ENCODE measurements around the gene NHEJ1. TPM values are rescaled to one million over a fixed set of nuclear protein-coding genes. Genes with fewer than 3 reads are reported as not detected.

The NHEJ1 gene
- total and polyA plus RNA-seq, 2 of the 13 experiments (the other 11 are each of a cell fraction or from before 2014, with no cell fraction given), result 30.0 to 30.7 TPM

DNA sequence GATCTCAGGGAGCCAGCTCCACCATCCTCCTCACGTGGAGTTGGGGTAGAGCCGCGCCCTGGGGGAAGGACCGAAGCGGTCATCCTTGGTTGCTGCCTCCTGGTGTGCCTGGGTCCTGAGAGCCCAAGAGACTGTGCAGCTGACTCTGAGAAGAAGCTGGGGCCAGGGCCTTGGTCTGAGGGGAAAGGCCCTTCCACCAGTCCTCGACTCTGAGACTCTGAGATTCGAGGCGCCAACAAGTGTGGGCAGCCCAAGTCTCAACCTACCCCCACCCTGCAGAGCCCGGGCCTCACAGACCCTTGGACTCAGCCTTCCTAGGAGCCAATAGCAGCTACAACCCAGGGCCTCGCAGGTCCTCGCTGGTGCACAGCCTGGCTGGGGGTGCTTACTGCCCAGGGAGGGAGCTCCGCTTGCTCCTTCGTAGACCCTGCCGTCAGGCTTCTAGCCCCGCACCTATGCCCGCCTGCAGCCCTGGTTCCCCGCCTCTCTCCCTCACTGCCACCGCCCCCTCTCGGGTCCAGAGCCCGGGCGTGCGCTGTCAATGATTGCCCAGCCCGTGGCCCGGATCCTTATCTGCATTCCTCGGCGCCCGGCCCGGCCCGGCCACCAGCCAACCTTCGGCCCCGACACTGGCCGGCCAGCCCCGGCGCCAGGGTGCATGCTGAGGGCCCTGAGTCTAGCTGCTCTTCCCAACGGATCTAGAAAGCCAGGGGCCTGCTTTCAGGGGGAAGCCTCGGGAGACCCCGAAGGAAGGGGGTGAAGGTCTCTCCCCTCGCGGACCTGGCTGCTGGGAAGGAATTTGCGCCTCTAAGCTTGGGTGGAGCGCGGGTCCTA is 101.9 kb downstream of the NHEJ1 start (continued):
- TF ChIP-seq, protein P1, sequence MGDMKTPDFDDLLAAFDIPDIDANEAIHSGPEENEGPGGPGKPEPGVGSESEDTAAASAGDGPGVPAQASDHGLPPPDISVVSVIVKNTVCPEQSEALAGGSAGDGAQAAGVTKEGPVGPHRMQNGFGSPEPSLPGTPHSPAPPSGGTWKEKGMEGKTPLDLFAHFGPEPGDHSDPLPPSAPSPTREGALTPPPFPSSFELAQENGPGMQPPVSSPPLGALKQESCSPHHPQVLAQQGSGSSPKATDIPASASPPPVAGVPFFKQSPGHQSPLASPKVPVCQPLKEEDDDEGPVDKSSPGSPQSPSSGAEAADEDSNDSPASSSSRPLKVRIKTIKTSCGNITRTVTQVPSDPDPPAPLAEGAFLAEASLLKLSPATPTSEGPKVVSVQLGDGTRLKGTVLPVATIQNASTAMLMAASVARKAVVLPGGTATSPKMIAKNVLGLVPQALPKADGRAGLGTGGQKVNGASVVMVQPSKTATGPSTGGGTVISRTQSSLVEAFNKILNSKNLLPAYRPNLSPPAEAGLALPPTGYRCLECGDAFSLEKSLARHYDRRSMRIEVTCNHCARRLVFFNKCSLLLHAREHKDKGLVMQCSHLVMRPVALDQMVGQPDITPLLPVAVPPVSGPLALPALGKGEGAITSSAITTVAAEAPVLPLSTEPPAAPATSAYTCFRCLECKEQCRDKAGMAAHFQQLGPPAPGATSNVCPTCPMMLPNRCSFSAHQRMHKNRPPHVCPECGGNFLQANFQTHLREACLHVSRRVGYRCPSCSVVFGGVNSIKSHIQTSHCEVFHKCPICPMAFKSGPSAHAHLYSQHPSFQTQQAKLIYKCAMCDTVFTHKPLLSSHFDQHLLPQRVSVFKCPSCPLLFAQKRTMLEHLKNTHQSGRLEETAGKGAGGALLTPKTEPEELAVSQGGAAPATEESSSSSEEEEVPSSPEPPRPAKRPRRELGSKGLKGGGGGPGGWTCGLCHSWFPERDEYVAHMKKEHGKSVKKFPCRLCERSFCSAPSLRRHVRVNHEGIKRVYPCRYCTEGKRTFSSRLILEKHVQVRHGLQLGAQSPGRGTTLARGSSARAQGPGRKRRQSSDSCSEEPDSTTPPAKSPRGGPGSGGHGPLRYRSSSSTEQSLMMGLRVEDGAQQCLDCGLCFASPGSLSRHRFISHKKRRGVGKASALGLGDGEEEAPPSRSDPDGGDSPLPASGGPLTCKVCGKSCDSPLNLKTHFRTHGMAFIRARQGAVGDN (CRISPR knock-in tag; IDR thresholded peaks at IDR 0.05), result peak; percentile 85
- TF ChIP-seq ZNF441 (CRISPR knock-in tag; IDR thresholded peaks at IDR 0.05; ENCODE audit: borderline replicate concordance), result 0 out of 2 replicates have a peak, but pooled peaks have one; percentile 70
- TF ChIP-seq SOX5 (CRISPR knock-in tag; IDR thresholded peaks at IDR 0.05; ENCODE audit: borderline replicate concordance), result peak; percentile 91
- TF ChIP-seq HHEX (CRISPR knock-in tag; IDR thresholded peaks at IDR 0.05), result no peak
- peak; percentile 81 for TF ChIP-seq KDM5B (CRISPR knock-in tag; IDR thresholded peaks at IDR 0.05; ENCODE audit: borderline replicate concordance)
- 0 out of 2 replicates have a peak, but pooled peaks have one; percentile 25 for TF ChIP-seq MIXL1 (CRISPR knock-in tag; IDR thresholded peaks at IDR 0.05)
- TF ChIP-seq ZNF747 (CRISPR knock-in tag; IDR thresholded peaks at IDR 0.05; ENCODE audit: borderline replicate concordance), result no peak; the same call in 1 of the 2 replicates
- peak; percentile 75 for TF ChIP-seq HDAC2 (CRISPR knock-in tag; IDR thresholded peaks at IDR 0.05)
- TF ChIP-seq, protein P2, sequence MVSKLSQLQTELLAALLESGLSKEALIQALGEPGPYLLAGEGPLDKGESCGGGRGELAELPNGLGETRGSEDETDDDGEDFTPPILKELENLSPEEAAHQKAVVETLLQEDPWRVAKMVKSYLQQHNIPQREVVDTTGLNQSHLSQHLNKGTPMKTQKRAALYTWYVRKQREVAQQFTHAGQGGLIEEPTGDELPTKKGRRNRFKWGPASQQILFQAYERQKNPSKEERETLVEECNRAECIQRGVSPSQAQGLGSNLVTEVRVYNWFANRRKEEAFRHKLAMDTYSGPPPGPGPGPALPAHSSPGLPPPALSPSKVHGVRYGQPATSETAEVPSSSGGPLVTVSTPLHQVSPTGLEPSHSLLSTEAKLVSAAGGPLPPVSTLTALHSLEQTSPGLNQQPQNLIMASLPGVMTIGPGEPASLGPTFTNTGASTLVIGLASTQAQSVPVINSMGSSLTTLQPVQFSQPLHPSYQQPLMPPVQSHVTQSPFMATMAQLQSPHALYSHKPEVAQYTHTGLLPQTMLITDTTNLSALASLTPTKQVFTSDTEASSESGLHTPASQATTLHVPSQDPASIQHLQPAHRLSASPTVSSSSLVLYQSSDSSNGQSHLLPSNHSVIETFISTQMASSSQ (IDR thresholded peaks at IDR 0.05; ENCODE audit: low read depth), result peak; percentile 94
- TF ChIP-seq, protein P2 (CRISPR knock-in tag; IDR thresholded peaks at IDR 0.05; ENCODE audit: borderline replicate concordance), result peak; percentile 99
- peak; percentile 52; the same call in 1 of the 2 replicates for TF ChIP-seq ZNF792 (CRISPR knock-in tag; IDR thresholded peaks at IDR 0.05)
- TF ChIP-seq, protein P3, sequence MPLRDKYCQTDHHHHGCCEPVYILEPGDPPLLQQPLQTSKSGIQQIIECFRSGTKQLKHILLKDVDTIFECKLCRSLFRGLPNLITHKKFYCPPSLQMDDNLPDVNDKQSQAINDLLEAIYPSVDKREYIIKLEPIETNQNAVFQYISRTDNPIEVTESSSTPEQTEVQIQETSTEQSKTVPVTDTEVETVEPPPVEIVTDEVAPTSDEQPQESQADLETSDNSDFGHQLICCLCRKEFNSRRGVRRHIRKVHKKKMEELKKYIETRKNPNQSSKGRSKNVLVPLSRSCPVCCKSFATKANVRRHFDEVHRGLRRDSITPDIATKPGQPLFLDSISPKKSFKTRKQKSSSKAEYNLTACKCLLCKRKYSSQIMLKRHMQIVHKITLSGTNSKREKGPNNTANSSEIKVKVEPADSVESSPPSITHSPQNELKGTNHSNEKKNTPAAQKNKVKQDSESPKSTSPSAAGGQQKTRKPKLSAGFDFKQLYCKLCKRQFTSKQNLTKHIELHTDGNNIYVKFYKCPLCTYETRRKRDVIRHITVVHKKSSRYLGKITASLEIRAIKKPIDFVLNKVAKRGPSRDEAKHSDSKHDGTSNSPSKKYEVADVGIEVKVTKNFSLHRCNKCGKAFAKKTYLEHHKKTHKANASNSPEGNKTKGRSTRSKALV (CRISPR knock-in tag; IDR thresholded peaks at IDR 0.05), result peak; percentile 95
- peak; percentile 52; the same call in 1 of the 2 replicates for TF ChIP-seq ZBTB20 (CRISPR knock-in tag; IDR thresholded peaks at IDR 0.05; ENCODE audit: borderline replicate concordance, low read depth)
- TF ChIP-seq ZNF577 (CRISPR knock-in tag; IDR thresholded peaks at IDR 0.05; ENCODE audit: borderline replicate concordance, low read depth), result no peak
- TF ChIP-seq, protein P4, sequence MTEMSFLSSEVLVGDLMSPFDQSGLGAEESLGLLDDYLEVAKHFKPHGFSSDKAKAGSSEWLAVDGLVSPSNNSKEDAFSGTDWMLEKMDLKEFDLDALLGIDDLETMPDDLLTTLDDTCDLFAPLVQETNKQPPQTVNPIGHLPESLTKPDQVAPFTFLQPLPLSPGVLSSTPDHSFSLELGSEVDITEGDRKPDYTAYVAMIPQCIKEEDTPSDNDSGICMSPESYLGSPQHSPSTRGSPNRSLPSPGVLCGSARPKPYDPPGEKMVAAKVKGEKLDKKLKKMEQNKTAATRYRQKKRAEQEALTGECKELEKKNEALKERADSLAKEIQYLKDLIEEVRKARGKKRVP (CRISPR knock-in tag; IDR thresholded peaks at IDR 0.05), result no peak
- TF ChIP-seq ZSCAN25 (CRISPR knock-in tag; IDR thresholded peaks at IDR 0.05), result peak; percentile 48; the same call in 1 of the 2 replicates
- TF ChIP-seq ZNF564 (CRISPR knock-in tag; IDR thresholded peaks at IDR 0.05), result peak; percentile 52; the same call in 1 of the 2 replicates
- TF ChIP-seq ZNF768 (CRISPR knock-in tag; IDR thresholded peaks at IDR 0.05), result no peak

All from HepG2 (cell line).